Measurements from ENCODE around the gene ZNF436.

Gene ZNF436

DNA sequence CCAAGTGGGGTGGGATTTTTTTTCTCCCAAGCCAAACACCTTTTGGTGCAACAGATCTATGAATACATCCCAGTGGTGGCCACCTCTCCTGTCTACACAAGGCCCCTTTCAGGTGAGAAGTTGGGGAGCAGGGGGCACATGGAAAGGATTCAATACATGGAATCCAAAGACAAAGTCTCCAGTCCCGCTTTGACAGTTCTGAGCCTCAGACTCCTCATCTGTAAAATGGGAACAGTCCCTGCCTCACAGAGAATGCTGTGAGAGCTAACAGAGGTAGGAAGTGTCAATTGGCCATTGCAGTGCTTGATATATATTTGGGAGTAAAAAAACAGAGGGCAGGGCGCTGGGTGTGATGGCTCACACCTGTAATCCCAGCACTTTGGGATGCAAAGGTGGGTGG lies 26.7 kb upstream of the ZNF436 start:
- no peaks in the 10 kb centered on the region for H3K36me3 ChIP-seq (ENCODE audit: insufficient read depth, low read length)
- H3K4me3 ChIP-seq (ENCODE audit: low read depth, low read length, poor library complexity, severe bottlenecking), result no peak overlapping the region
- no peaks in the 10 kb centered on the region for H4K20me1 ChIP-seq (ENCODE audit: insufficient read depth, low read length)
- H3K9me2 ChIP-seq (ENCODE audit: low read depth, low read length), result no peaks in the 10 kb centered on the region
- no peak overlapping the region for H3K27ac ChIP-seq (ENCODE audit: low read depth, low read length, poor library complexity, severe bottlenecking)
- no peaks in the 10 kb centered on the region for H3K79me2 ChIP-seq (ENCODE audit: insufficient read depth, low read length)
- H3K27me3 ChIP-seq (ENCODE audit: insufficient read depth, low read length), result no peaks in the 10 kb centered on the region
- TF ChIP-seq, protein P1, sequence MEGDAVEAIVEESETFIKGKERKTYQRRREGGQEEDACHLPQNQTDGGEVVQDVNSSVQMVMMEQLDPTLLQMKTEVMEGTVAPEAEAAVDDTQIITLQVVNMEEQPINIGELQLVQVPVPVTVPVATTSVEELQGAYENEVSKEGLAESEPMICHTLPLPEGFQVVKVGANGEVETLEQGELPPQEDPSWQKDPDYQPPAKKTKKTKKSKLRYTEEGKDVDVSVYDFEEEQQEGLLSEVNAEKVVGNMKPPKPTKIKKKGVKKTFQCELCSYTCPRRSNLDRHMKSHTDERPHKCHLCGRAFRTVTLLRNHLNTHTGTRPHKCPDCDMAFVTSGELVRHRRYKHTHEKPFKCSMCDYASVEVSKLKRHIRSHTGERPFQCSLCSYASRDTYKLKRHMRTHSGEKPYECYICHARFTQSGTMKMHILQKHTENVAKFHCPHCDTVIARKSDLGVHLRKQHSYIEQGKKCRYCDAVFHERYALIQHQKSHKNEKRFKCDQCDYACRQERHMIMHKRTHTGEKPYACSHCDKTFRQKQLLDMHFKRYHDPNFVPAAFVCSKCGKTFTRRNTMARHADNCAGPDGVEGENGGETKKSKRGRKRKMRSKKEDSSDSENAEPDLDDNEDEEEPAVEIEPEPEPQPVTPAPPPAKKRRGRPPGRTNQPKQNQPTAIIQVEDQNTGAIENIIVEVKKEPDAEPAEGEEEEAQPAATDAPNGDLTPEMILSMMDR (IDR thresholded peaks at IDR 0.05; ENCODE audit: low read length), result no peak
- H3F3A ChIP-seq (ENCODE audit: insufficient read depth, low read length), result no peaks in the 10 kb centered on the region
- no peak overlapping the region for H3K9ac ChIP-seq (ENCODE audit: low read length)
- H3K9me3 ChIP-seq (ENCODE audit: low read length), result no peaks in the 10 kb centered on the region
- no peaks in the 10 kb centered on the region for H3K4me1 ChIP-seq (ENCODE audit: insufficient read depth, low read length, severe bottlenecking)
- H3K4me2 ChIP-seq (ENCODE audit: low read length), result no peak overlapping the region
- no peak overlapping the region for H2AFZ ChIP-seq (ENCODE audit: low read length)

DNA sequence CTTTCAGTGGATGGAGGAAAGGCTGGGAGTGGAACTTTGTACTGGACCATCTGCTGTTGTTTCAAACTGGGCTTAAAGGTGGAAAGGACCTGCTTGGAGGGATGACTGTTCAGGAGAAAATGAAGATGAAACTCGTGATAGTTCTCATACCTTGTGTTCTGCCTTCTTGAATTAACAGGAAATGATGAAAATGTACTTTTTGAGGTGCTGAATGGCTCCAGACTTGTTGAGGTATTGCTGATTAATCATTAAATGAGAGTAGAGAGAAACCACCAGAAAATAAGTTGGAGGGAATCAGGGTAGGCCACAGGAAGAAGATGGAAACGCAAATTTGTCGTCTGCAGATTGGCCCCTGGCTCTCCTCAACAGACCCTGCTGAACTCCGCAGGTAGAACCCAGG lies 26.2 kb upstream of the ZNF436 start:
- H3K4me3 ChIP-seq (ENCODE audit: low read depth, low read length, poor library complexity, severe bottlenecking), result no peak overlapping the region
- no peaks in the 10 kb centered on the region for H3K79me2 ChIP-seq (ENCODE audit: insufficient read depth, low read length)
- H2AFZ ChIP-seq (ENCODE audit: low read length), result no peak overlapping the region
- H3K4me1 ChIP-seq (ENCODE audit: insufficient read depth, low read length, severe bottlenecking), result no peaks in the 10 kb centered on the region
- TF ChIP-seq, protein P1 (IDR thresholded peaks at IDR 0.05; ENCODE audit: low read length), result no peak
- no peak for TF ChIP-seq EZH2 (IDR thresholded peaks at IDR 0.05; ENCODE audit: borderline replicate concordance, low read length)
- H4K20me1 ChIP-seq (ENCODE audit: insufficient read depth, low read length), result no peaks in the 10 kb centered on the region
- H3K9ac ChIP-seq (ENCODE audit: low read length), result no peak overlapping the region
- no peaks in the 10 kb centered on the region for H3K9me3 ChIP-seq (ENCODE audit: low read length)
- no peaks in the 10 kb centered on the region for H3K36me3 ChIP-seq (ENCODE audit: insufficient read depth, low read length)
- H3K27me3 ChIP-seq (ENCODE audit: insufficient read depth, low read length), result no peaks in the 10 kb centered on the region
- H3K9me2 ChIP-seq (ENCODE audit: low read depth, low read length), result no peaks in the 10 kb centered on the region
- H3F3A ChIP-seq (ENCODE audit: insufficient read depth, low read length), result no peaks in the 10 kb centered on the region
- H3K27ac ChIP-seq (ENCODE audit: low read depth, low read length, poor library complexity, severe bottlenecking), result no peak overlapping the region
- no peak overlapping the region for H3K4me2 ChIP-seq (ENCODE audit: low read length)

- Histone ChIP-seq H3K9ac (ENCODE audit: low read length) (no peak overlapping the region), H3K27ac (ENCODE audit: low read depth, low read length, poor library complexity, severe bottlenecking) (no peak overlapping the region), H3K4me1 (ENCODE audit: insufficient read depth, low read length, severe bottlenecking) (no peaks in the 10 kb centered on the region), H3K4me3 (ENCODE audit: low read depth, low read length, poor library complexity, severe bottlenecking) (no peak overlapping the region), H3K79me2 (ENCODE audit: insufficient read depth, low read length) (no peaks in the 10 kb centered on the region), H3K36me3 (ENCODE audit: insufficient read depth, low read length) (no peaks in the 10 kb centered on the region), H3K9me2 (ENCODE audit: low read depth, low read length) (no peaks in the 10 kb centered on the region), H3K27me3 (ENCODE audit: insufficient read depth, low read length) (no peaks in the 10 kb centered on the region), H4K20me1 (ENCODE audit: insufficient read depth, low read length) (no peaks in the 10 kb centered on the region), H2AFZ (ENCODE audit: low read length) (no peak overlapping the region), H3K9me3 (ENCODE audit: low read length) (no peaks in the 10 kb centered on the region), H3F3A (ENCODE audit: insufficient read depth, low read length) (no peaks in the 10 kb centered on the region), H3K4me2 (ENCODE audit: low read length) (no peak overlapping the region)
- no peak for TF ChIP-seq EZH2 (IDR thresholded peaks at IDR 0.05; ENCODE audit: borderline replicate concordance, low read length)
- TF ChIP-seq, protein P1 (IDR thresholded peaks at IDR 0.05; ENCODE audit: low read length), result no peak
Measured at GRCh38 chr1:23395154-23395724, 25.6 kb upstream of the ZNF436 start.

Measured in OCI-LY1 (cell line).